GF-D8 (cell line): ENCODE measurements around the gene PDE4B.

Experiments
- DNase-seq: peaks from one replicate; lab custom pipeline; 2025; lab: John Stamatoyannopoulos, UW

Gene PDE4B

DNA sequence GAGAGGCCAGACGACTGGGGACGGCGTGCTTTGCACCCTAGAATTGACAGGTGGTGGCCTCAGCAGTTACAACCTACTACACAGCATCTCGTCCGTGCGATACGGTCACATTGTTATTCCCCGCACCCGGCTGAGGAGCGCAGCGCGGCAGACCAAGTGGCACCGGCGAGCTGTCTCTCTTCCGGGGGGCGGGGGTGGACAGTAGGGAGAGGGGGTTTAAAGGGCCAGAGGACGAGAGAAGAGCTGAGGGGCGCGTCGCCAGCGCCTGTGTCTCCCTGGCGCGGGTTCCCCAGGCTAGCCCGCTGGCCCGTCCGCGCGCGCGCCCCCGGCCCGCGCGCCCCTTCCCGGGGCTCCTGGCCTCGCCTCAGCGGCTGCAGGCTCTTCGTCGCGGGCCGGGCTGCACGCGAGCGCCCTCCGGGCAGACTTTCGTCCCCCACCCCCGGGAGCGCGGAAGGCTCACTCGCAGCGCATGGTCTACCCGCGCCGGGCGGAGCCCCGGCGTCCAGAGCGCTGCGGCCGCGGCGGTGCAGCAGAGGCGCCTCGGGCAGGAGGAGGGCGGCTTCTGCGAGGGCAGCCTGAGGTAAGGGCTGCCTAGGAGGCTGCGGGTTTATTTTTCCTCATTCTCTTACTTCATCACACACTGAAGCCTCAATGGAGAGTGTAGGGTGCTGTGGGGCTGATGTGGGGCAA is at the start of gene PDE4B:
Gene PDE4B (plus strand): TSS at position 227 of the 690 bp plus-strand sequence.
- no peak for DNase-seq

DNA sequence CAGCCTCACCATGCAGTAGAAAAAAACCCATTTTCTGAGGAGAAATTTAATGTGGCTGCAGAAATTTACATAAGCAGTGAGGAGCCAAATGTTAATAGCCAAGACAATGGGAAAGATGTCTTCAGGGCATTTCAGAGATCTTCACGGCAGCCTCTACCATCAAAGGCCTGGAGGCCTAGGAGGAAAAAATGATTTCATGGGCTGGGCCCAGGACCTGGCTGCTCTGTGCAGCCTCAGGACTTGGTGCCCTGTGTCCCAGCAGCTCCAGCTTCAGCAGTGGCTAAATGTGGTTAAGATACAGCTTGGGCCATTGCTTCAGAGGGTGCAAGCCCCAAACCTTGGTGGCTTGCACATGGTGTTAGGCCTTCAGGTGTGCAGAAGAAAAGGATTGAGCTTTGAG is 48.0 kb upstream of the PDE4B start:
- DNase-seq = no peak

DNA sequence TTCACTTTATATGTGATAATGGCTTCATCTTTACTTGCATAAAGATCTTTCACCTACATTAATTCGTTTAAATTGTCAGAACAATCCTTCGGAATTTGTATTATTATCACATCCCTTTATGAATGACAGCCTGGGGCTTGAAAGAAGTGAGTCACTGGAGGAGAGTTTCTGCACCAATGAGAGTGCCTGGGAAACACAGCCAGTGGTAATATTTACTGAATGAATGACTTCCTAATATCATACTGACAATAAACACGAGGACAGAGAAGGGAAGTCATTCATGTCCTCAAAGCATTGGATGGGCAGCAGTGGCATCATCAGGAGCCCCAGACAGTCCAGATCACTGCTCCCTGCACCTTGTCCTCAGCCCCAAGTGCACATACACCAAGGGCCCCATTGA is 40.7 kb upstream of the PDE4B start:
- no peak for DNase-seq

GRCh38 chr1:65756616-65757015 is 36.1 kb upstream of the PDE4B start:
- no peak for DNase-seq

- no peak for DNase-seq
Measured at GRCh38 chr1:65757531-65757930, 35.2 kb upstream of the PDE4B start.

- DNase-seq = no peak
Measured at GRCh38 chr1:65758128-65758527, 34.6 kb upstream of the PDE4B start.

DNA sequence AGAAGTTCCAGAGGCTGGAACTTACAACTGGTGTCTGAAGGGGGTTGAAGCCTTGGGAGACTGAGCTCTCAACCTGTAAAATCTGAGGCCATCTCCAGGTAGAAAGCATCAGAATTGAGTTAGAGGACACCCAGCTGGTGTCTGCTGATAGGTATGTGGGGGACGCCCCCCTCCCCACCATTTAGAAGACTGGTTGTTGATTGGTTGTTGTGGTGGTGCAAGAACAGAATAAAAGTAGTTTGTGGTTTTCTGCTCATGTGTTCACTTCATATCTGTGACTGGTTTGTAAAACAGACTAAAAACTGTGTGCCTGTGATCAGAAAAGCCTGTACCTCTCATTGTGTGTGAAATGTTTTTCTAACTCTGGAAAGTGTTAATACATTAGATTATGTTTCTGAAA is 33.2 kb upstream of the PDE4B start:
- DNase-seq = no peak

- no peak for DNase-seq
Measured at GRCh38 chr1:65762081-65762862, 30.4 kb upstream of the PDE4B start.

GRCh38 chr1:65764052-65764451 is 28.6 kb upstream of the PDE4B start:
- no peak for DNase-seq

DNA sequence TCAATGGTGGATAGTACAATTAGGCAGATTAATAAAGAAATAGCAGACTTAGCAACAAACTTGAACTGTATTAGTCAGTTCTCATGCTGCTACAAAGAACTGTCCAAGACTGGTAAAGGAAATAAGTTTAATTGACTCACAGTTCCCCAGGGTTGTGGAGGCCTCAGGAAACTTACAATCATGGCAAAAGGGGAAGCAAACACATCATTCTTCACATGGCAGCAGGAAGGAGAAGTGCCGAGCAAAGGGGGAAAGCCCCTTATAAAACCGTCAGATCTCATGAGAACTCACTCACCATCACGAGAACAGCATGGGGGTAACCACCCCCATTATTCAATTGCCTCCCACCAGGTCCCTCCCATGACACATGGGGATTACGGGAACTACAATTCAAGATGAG is 27.1 kb upstream of the PDE4B start:
- no peak for DNase-seq

DNA sequence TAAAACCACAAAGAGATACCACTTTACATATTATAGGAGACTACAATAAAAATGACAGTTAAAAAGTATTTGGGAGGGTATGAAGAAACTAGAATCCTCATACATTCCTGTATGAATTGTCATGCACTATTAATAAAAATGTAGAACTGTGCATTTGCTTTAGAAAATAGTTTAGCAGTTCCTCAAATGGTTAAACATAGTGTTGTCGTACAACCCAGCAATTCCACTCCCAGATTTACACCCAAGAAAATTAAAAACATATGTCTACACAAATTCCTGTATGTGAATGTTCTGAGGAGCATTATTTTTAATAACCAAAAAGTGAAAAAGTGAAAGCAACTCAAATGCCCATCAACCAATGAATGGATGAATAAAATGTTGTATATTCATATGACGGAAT is 23.1 kb upstream of the PDE4B start:
- DNase-seq = no peak

DNA sequence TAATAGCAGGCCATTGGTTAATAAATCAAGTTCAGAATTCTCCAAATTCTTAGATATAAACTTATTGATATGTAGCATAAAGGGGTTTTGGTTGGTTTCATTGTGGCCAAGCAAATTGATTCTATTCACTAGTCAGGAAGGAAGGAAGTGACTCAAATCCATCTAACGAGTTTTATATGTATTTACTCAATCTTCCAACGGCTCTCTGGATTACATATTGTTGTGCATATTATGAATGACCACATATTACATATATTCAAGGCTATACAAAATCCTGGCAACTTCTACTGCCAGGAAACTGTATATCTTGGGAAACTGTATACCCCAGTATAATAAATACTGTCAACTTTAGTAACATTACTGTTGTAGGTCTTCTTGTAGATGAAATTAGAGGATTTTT is 20.1 kb upstream of the PDE4B start:
- peak; percentile 48 for DNase-seq

DNA sequence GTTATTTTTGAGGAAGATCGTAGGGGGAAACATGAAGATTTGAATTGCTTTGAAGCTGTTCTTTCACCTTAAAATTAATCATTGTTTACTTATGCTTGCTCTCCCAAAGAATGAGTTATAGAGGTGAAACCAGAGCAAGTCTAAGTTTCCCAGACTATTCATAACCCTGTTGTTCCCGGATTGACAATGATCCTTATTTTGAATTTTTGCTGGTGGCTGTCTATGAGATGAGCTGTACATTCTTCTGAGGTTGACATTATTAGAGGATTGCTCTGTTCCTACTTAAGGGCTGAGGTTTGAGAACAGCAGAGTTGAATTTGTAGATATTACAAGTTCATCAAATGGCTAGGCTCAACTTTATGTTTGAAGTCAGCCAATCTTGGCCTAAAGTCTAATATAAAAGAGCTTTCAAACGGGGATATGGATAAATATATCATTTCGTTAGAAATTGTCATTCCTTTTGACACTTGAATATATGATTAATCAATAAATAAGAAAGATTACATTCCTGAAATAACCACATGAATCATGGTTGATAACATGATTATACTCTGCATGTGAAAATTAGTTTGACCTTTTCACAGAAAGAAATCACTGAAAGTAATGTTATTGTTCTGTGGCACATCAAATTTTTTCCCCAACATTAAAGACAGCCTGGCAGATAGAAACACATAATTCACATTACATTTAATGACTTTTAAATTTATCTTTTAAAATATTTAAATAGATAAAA is 19.1 kb upstream of the PDE4B start:
- DNase-seq = no peak

- DNase-seq = no peak
Measured at GRCh38 chr1:65788762-65789161, 3.9 kb upstream of the PDE4B start.

GRCh38 chr1:65791396-65791795 is 1.3 kb upstream of the PDE4B start:
- no peak for DNase-seq

- DNase-seq = no peak
Measured at GRCh38 chr1:65791801-65792668, 660 bp upstream of the PDE4B start.

DNA sequence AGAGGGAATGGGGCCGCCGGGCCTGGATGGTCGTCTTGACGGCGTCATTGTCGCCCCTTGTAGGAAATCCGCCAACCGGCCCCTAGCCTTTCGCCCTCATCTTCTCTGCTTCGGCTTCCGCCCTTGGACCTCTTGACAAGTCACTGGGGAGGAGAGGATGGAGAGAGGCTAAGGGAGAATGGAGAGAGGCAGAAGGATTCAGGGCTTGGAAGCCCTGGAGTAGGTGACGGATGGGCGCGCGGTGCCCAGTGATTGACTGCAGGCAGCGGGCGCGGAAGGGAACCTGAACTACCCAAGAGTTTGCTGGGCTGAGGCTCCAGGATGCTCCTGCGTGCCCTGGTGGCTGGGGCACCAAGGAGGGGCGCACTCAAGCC is 651 bp downstream of the PDE4B start:
- no peak for DNase-seq

GRCh38 chr1:65795311-65795710 is 2.6 kb downstream of the PDE4B start:
- DNase-seq = no peak

DNA sequence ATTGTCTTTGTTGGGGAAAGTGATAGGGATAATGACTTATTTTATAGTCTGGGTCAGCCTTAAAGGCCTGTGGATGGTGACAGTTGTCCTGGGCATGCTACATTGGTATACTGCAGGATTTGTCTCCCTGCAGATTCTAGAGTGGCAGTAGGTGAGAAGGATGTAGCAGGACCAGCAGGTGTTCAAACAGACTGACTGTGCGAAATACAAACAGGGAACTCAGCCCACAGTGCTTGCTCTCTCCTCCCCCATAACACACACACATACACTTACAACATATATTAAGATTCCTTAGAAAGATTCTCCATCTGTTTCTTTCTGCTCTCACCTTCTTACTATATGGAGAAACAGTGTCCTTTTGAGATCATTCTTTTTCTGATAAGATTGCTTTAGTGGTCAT is 6.9 kb downstream of the PDE4B start:
- DNase-seq = no peak

DNA sequence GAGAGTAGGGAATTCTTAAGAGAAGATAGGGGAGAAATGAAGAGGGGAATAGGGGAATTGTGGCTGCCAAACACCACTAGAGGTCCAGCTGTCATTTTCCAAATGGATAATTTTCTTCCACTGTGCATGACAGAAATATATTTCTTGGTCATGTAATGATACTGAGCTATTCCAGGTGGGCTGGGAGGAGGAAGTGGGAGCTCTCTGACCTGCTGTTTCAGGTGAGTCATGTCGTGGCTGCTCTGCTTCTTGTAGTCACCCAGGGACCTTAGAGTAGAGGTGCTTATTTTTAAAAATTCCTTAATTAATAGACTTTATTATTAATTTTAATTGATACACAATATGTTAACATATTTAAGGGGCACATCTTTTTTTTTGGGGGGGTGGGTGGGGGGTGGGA is 11.9 kb downstream of the PDE4B start:
- DNase-seq = no peak

DNA sequence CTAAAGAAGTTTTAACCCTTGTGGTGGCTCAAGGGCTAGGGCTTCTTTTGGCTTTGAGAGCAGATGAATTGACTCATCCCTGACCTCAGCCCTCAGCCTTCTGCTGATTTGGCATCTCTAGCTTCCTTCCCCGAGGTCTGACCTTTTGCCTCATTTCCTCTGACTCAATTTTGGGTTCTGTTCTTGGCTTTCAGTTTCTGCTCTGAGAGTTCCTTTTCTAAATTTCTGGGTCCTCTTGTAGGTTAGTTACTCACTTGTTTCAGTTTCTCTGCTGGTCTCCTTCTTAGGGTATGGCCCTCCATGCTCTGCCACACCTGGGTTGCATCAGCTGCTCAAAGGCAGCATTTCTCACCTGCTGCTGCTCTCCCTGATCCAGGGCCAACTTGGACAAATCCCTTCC is 19.4 kb downstream of the PDE4B start:
- peak; percentile 63 for DNase-seq

GRCh38 chr1:65813956-65814355 is 21.3 kb downstream of the PDE4B start:
- DNase-seq = no peak
